Bronchial epithelial cell (primary cell): ENCODE measurements around the gene PDHA1. TPM values are rescaled to one million over a fixed set of nuclear protein-coding genes. Genes with fewer than 3 reads are reported as not detected.

Experiments
- DNase-seq: peaks from one replicate; pipeline ENCODE4 v3.0.0-alpha.2; 2010; ENCODE audit warnings: low read depth
- FAIRE-seq: peaks from 2 replicates; lab custom pipeline; 2011; peaks lifted over from hg19 to GRCh38; lab: Jason Lieb, UNC
- H3K27me3 ChIP-seq: 2 replicates; pipeline ENCODE4 v1.5.1; 2011; ENCODE audit warnings: low read length; ENCODE audit not compliant: control insufficient read depth, insufficient read depth
- H3K36me3 ChIP-seq: 2 replicates; pipeline ENCODE4 v1.5.1; 2011; ENCODE audit warnings: low read length; ENCODE audit not compliant: control insufficient read depth, insufficient read depth
- H3K4me3 ChIP-seq: 2 replicates; pipeline ENCODE4 v1.5.1; 2011; ENCODE audit warnings: mild to moderate bottlenecking, low read depth, low read length, control low read depth
- total RNA-seq: library from RNA; depleted of rRNA; stranded (reverse); fragments of >200 nt; gene quantifications from 2 replicates; pipeline ENCODE4 v1.2.1, GENCODE V29; 2014
- TF ChIP-seq, protein P1 (sequence below): IDR thresholded peaks from 2 replicates; pipeline ENCODE4 v1.5.1; 2011; ENCODE audit warnings: mild to moderate bottlenecking, moderate library complexity, low read length, control low read depth, inconsistent platforms; ENCODE audit not compliant: insufficient read depth, severe bottlenecking

The PDHA1 gene
- total RNA-seq, 1 donor from 2014 or later = 87.9 TPM

GRCh38 chrX:19388064-19388679 is 44.4 kb downstream of the PDHA1 start:
- Histone ChIP-seq H3K4me3 (no peak overlapping the region), H3K27me3 (no peaks in the 10 kb centered on the region), H3K36me3 (no peaks in the 10 kb centered on the region)
- FAIRE-seq = no peak
- no peak for DNase-seq
- TF ChIP-seq, protein P1, sequence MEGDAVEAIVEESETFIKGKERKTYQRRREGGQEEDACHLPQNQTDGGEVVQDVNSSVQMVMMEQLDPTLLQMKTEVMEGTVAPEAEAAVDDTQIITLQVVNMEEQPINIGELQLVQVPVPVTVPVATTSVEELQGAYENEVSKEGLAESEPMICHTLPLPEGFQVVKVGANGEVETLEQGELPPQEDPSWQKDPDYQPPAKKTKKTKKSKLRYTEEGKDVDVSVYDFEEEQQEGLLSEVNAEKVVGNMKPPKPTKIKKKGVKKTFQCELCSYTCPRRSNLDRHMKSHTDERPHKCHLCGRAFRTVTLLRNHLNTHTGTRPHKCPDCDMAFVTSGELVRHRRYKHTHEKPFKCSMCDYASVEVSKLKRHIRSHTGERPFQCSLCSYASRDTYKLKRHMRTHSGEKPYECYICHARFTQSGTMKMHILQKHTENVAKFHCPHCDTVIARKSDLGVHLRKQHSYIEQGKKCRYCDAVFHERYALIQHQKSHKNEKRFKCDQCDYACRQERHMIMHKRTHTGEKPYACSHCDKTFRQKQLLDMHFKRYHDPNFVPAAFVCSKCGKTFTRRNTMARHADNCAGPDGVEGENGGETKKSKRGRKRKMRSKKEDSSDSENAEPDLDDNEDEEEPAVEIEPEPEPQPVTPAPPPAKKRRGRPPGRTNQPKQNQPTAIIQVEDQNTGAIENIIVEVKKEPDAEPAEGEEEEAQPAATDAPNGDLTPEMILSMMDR = no peak

DNA sequence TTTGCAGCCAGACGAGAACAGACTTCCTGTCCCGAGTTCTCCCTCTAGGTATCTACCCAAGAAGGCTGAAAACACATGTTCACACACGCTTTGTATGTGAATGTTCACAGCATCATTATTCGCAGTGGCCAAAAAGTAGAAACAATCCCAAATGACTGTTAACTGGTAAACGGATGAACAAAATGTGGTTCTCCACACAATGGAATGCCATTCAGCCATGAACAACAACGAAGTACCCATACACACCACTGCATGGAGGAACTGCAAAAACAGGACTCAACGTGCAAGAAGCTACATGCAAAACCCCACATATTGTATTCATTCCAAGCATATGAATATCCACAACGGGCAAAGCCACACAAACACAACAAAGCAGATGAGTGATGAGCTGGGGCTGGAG is 45.0 kb downstream of the PDHA1 start:
- FAIRE-seq (no peak), DNase-seq (peak; percentile 75)
- Histone ChIP-seq H3K4me3 (no peak overlapping the region), H3K36me3 (no peaks in the 10 kb centered on the region), H3K27me3 (no peaks in the 10 kb centered on the region)
- TF ChIP-seq, protein P1 = no peak

DNA sequence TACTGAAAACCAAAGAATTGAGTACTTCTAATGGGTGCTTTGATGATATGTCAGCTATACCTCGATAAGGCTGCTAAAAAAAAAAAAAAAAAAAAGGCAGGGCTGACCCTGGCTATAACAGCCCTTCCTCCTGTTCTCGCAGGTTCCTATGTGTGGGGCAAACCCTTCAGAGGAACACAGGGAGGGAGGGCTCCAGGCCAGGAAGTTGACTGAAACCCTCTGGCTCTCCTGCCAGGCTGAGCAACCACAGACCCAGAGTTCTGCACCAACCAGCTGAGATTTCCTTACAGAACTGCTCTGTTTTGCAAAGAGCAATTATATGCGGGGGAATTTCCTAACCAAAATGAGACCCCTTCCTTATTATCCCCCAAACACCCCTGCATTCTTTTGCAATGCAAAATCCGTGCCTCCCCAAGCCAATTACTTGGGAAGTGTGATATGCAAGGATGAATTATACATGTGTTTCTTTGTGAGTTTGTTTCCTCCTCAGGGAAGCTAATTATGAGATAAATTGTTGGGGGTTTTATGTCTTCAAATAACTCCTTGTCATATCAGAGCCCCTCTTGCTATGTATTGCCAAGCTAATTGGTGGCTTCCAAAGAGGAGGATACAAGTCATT is 45.6 kb downstream of the PDHA1 start:
- Histone ChIP-seq H3K36me3 (no peaks in the 10 kb centered on the region), H3K4me3 (no peak overlapping the region), H3K27me3 (no peaks in the 10 kb centered on the region)
- no peak for FAIRE-seq
- TF ChIP-seq, protein P1 = no peak
- DNase-seq = peak; percentile 5

- FAIRE-seq = peak; percentile 60
- no peak for DNase-seq
- TF ChIP-seq, protein P1 = no peak
- Histone ChIP-seq H3K27me3 (no peaks in the 10 kb centered on the region), H3K36me3 (no peaks in the 10 kb centered on the region), H3K4me3 (no peak overlapping the region)
Observed at GRCh38 chrX:19392078-19392477, 48.4 kb downstream of the PDHA1 start.

DNA sequence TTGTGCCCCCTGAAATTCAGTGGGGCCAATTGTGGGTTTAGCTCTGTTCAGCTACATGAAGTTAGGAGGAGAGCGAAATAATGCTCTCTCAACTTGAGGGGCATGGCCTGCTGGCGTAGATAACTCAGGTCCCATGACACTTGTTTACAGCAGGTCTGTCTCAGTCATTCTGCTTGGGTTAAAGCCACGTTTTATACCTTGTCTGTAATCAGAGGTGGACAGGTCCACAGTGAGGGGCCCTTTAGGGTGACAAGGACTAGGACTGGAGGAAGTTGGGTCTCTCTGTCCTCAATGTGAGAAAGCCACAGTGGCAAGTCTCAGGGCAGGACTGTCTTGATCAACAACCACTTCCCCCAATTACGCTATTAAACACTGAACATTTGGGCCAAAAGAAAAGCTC is 49.0 kb downstream of the PDHA1 start:
- TF ChIP-seq, protein P1 = no peak
- no peak for DNase-seq
- FAIRE-seq = no peak
- no peaks in the 10 kb centered on the region for H3K36me3 ChIP-seq
- H3K4me3 ChIP-seq = no peak overlapping the region
- H3K27me3 ChIP-seq = no peaks in the 10 kb centered on the region

- TF ChIP-seq, protein P1 = no peak
- no peaks in the 10 kb centered on the region for H3K27me3 ChIP-seq
- no peak overlapping the region for H3K4me3 ChIP-seq
- no peaks in the 10 kb centered on the region for H3K36me3 ChIP-seq
- FAIRE-seq (no peak), DNase-seq (no peak)
Observed at GRCh38 chrX:19403696-19404095, 60.0 kb downstream of the PDHA1 start.
